ENCODE results near the gene SLC44A1.

SLC44A1 gene

DNA sequence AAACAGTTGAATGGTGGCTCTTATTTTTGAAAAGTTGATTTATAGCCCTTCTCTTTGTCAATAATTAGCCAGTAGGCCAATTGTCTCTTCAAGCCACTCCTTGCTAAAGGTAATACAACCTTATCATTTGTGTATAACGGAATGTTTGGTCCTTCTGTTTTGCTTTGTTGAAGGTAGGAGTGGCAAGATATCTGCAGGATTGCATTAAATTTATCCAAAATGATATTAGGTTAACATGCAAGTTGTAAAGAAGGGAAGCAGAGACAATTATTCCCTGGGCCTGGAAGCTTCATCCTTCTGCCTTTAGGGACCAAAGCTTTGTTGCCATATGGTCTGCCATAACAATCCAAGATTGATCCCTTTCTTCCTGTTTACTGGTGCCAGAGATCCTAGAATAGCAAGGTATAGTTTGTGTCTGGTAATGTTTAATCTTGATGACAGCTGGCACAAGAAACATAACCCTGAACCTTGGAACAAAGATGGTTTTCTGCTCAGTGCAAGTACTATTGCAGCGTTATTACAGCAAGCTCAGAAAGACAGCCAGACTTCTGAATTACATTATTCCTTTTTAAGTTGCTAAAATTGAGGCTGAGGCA, 187.9 kb downstream of the SLC44A1 start:
- DNase-seq (ENCODE audit: low spot score), result no peak

DNA sequence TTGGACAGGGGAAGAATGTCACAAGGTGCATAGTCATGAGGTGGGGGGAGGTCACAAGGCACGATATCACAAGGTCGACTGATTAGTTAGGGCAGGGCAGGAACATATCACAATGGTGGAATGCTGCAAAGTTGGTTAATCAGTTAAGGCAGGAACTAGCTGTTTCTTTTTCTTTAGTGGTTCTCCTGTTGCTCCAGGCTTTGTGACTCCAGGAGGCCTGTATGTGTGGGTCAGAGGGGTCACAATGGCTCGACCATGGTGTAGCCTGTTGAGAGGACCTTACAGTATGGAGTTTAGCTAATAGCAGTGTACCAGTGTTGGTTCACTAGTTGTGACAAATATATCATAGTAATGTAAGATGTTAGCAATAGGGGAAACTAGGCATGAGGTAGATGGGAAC, 191.0 kb downstream of the SLC44A1 start:
- no peak for DNase-seq (ENCODE audit: low spot score)

DNA sequence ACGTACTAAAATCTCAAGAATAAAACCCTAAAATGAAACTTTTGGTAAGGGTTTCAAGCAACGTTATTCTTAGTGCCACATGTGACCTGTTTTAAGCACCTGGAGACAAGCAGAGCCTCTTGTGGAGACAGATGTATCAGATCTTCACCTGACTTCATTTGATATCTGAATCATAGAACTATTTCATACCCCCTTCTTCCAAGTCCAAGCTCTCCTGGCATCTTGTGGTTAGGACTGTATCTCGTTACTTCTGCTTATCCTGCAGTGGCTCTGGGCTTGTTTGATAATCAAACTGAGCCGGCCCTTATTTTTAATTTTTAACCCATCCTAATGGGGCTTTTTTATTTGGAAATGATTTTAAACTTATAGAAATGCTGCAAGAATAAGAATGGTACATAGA, 192.3 kb downstream of the SLC44A1 start:
- DNase-seq (ENCODE audit: low spot score), result no peak

DNA sequence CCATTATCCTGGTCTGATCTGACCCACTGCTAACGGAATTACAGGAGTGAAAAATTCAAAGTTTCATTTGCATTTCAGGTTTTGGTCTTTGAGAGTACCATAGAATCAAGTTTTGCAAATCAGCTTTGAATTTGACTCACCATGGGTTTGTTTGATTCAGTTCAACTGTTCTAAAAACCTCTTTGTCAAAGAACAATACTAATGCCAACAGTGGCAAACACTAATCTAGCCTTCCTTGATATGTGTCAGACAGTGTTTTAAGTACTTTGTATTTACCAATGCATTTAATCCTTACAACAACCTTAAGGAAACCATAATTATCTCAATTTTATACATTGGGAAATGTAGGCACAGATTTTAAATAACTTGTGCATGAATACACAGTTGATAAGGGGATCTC, 193.3 kb downstream of the SLC44A1 start:
- DNase-seq (ENCODE audit: low spot score), result no peak

DNA sequence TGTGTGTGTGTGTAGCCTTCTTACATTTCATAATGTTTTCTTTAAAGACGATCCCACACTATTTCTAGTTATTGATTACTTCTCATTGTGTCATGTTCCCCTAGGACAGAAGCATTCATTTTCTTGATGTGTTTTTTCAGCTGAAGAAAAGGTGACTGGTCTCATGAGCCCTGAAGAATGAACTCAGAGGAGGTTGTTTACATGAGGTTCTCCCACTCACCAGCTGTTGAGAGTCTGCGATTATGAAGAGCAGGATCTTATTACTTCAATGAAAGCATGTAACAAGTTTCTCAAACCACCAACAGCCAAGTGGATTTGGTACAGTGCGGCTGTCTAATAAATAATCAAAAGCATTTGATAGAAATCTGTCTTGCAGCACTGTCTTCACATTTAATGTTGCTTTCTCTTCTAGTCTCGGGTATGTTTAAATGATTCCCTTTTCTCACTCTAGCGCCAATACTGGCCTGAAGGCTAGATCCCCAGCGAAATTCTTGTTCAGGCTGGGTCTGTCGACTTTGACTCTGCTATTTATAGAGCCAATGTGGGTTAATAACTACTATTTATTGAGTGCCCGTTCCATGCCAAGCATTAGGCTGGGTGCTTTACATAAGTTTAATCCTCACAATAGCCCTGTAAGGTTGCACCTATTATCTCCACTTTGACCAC, 193.8 kb downstream of the SLC44A1 start:
- DNase-seq (ENCODE audit: low spot score), result no peak

DNA sequence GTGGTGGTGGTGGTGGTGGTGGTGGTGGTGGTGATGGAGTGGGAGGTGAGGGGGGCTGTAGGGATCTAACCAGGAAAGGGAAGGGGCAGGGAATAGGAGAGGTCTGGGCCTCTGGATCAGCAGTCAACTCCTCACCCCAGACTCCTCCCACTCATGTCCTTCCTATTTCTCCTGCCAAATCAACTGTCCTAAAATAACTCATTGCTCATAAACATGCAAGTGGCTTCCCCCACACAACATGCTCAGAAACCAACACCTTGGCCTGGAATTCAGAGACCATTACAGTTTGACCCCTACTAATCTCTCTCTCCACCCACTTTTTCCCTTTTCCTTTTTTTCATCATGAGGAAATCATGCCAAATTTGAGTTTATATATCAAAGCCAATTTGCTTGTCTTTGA, 195.0 kb downstream of the SLC44A1 start:
- DNase-seq (ENCODE audit: low spot score), result no peak

DNA sequence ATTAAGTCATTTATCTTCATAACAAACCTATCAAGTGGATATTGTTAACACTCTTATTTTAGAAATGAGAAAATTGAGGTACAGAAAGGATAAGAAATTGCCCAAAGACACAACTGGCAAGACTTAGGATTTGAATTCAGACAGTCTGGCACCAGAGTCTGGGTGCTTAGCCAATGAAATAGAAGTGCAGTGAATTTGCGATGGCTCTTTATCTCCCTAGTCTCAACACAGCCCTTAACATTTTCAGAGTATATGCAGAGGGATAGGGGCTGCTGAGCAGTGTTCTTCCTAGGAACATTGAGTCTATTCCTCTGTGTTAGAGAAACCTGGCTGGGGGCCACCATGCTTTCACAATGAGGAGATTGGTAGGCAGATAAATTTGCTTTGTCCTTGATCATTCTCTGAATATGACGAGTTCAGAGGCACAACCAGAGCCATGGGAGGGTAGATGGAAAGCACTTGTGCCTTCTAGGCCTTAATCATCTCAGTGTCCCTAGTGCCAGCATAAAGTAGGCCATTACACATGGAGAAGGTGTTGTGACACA, 197.2 kb downstream of the SLC44A1 start:
- DNase-seq (ENCODE audit: low spot score), result no peak

DNA sequence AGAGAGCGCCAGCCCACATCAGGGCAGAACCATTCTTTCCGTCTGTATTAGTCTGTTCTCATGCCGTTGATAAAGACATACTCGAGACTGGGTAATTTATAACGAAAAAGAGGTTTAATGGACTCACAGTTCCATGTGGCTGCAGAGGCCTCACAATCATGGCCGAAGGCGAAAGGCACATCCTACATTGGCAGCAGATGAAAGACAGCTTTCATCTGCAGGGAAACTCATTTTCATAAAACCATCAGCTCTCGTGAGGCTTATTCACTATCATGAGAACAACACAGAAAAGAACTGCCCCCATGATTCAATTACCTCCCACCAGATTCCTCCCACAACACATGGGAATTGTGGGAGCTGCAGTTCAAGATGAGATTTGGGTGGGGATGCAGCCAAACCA, 198.7 kb downstream of the SLC44A1 start:
- DNase-seq (ENCODE audit: low spot score), result peak; percentile 36

DNA sequence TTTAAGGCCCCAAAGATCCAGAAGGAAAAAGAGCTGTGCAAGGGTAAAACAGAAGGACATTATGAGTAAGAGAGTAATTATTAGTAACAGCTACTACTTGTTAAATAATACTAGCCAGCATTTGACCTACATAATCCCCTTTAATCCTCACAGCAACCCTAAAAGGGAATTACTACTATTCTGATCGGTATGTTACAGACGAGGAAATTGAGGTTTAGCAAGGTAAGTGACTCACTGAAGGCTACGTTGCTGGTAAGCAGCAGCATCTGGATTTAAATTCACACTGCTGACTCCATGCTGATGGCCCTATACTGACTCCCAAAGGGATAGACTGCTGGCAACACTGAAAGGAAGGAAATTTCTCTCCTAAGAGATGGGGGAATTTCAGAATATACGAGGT, 199.7 kb downstream of the SLC44A1 start:
- DNase-seq (ENCODE audit: low spot score), result no peak

DNA sequence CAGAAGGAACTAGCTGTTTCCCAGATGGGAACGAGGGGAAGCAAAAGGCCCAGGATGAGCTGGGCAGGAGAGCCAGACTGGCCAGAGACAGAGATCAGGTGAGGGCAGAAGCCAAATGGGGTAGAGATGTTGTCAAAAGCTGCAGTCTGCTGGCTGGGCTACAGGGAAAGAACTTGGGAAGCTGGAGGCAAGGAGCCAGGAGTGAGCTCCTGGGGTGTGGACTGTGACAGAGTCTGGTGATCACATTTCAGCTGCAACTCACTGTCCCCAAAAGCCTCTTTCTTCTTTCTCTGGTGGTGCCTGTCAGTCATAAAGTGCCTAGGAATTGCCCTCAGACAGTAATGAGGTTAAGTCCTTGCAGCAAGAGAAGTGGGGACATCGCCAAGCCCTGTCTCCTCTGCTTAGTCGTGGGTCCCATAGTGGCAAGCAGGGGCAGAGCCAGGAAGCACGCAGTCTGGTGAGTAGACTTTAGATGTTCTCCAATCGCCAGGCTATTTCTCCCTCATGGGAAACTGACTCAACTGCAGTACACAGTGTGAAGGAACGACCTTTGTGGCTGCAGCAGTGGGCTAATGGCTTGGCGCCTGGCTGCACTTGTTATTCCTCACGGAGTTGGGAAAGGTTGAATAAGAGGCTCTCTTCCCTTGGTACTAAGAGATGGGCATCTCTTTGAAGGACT, 200.9 kb downstream of the SLC44A1 start:
- peak; percentile 24 for DNase-seq (ENCODE audit: low spot score)

DNA sequence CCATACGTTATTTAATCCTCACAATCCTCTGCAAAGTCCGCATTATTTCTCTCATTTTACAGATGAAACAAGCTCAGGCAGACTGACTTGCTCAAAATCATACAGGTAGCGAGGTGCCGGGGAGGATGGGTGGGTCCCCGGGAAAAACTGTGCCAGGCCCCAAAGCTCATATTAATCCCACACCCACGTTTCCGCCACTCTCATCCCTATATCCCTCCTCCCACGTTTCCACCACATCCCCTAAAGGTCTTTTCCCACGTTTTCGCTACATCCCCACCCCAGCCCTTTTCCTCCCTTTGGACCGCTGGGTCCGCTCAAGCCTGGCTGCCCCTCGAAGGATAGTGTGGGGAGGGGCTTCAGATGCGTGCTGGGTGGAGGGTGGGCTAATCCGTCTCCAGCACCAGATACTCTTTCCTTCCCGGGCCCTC, 202.9 kb downstream of the SLC44A1 start:
- no peak for DNase-seq (ENCODE audit: low spot score)

DNA sequence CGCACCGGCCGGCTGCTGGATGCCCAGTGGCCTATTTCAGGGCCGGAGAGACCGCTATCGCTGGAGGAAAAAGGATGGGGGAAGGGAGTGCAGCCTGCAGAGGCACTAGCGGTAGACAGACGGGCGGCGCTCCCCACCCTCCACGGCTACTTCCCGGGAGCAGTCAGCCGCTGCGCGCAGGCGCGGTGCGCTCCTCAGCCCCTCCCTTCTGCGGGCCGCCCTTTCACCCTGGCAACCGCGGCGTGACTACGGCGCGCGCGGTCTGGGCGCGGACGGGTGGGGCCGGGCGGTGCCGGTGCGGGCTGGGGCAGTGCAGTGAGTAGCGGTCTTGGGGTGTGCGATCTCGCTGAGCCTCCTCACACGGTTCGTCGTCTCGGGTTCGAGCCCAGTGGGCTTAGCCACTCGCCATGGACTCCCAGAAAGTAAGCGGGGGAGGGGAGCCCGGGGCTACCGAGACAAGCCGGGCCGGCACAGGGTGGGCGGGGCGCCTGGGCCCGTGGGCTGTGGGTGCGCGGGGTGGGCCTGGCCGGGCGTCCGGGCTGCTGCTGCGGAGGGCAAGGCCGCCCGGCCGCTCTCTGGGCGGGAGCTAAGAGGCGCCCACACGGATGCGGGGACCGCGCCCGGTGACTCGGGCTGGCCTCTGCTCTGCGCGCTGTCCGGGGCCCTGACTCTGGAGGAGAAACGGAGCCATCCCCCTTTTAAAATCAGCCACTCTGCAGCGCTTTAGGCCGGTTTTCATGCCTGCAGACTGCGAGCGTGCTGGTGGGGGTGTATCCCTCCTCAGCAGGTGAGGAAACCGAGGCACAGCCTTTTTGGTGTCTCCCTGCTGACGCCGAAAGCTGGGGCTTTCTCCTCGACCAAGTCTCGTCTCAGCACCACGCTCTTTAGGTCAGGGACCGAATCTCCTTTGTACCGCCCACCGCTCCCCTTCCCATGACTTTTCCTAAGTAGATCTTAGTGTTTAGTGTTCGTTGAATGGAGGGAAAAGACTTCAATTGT, 203.7 kb downstream of the SLC44A1 start, which contains the start of gene FSD1L:
TSS of gene FSD1L (plus strand) at position 221 of the 999 bp plus-strand sequence. CDS start at position 408, 187 bp downstream.
- DNase-seq (ENCODE audit: low spot score), result peak; percentile 96

DNA sequence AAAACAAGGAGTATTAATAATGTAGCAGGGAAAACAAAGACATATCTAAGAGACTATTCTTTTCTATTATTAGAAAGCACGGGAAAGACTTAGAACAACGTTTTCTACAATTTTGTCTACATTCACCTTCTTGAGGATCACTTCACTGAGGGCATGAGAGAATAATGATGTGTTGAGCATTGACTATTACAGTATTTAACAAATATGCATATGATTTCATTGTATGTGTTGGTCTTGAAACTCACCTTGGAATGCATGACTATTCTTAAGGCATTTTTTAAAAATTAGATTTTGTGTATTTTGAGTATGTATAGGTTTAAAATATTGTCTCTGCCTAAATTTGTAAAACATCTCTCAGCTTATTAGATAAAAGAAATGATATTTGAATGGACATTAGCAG, 204.6 kb downstream of the SLC44A1 start:
- DNase-seq (ENCODE audit: low spot score), result no peak

DNA sequence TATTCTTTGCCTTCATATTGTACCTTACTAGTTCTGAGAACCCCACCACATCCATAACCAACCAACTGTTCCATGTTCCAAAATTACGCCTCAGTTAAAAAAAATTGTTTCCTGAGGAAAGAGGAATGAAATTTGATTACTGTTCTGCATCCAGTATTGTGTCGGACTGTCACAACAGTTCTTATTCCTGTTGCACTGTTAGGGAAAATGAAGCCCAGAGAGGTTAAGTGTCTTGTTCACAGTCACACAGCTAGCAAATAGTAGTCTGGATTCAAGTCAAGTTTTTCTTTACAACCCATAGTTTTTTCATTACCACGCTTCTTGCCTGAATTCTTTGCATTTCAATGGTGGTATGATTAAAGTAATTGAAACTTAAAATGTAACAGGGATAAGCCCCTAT, 207.7 kb downstream of the SLC44A1 start:
- DNase-seq (ENCODE audit: low spot score), result no peak

DNA sequence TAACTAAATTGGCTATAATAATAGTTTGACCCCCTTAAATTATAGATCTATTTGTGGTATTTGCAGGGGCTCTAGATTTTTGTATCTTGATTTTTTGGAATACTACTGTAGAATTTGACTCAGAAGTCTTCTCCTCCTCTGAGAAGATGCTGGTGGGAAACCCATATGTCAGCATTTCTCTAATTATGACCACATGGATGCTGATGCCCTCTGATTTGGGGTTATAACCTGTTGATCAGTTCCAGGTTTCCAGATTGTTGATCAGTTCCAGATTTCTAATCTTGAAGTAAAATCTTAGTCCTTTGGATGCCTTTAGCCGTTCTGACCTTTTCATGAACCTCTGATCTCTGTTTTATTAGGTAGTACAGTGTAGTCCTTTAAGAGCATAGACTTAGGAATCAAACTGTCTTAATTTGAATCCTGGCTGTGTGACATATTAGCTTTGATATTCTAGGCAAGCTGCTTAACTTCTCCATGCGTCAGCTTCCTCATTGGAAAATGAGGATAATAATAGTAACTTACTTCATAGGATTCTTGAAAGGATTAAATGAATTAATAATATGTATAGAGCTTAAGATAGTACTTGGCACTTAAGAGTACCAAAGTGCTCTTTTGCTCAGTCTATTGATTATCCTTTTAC, 211.5 kb downstream of the SLC44A1 start:
- no peak for DNase-seq (ENCODE audit: low spot score)

DNA sequence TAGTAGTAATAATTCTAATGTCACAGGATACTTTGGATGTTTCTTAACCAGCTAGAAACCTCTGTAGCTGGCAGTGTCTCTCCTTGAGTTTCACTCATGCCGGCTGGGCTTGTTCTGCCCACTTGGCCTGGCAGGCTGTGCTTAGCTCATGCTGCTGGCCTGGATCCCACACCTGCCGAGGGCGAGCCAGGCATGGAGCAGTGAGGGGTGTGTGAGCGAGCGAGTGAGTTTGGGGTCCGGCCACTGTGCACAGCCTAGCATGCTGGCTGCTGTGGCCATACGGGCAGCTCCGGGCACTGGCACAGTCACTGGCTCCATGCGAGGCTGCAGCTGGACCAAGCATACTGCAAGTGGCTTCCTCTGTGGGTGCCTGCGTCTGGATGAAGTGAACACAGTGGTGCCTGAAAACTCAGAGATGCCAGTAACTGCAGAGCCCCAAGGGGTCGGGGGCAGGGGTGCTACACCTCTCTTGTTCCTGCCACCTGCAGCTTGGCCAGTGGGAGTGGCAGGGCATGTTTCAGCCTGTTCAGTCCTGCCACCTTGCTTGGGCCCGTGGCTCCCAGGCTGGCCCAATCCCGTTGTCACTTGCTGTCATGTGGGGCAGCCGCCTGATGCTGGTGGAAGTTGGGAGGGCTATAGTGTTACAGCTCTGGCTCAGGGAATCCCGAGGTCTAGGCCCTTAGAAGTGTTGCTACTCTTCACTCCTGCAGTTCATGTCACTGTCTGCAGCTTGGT, 213.3 kb downstream of the SLC44A1 start:
- peak; percentile 32 for DNase-seq (ENCODE audit: low spot score)

DNA sequence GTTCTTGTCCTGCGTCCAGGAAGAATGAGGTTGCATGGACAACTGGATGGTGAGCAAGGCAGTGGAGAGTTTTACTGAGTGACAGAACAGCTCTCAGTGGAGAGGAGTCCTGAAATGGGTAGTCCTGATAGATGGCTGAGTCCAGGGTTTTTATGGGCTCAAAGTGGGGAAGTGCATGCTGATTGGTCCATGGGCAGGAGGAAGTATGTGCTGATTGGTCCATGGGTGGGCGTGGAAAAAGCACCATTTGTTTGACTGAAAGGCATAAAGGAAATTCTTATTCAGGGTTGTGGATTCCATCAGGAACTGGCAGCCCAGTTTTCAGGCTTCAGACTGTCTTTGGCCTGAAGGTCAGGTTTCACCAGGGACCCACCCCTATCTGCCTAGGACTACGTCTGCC, 214.0 kb downstream of the SLC44A1 start:
- DNase-seq (ENCODE audit: low spot score), result no peak

DNA sequence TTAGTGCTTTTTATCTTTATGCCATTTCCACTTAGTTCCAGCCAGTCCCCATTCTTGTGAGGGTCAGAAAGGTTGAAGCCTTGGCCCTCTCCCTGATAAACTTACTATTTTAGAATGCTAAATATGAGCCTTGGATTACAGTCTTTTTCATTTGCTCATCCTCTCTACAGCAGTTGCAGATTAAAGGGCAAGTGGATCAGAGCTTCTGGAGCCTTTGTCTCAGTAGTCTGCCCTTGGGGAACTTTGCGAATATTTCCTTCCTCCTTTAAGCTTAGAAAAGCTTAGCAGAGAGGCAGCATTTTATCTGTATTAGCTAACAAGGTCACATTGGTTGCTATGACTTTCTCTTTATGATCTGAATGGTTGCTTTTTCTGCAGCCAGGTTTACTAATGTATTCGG, 214.9 kb downstream of the SLC44A1 start:
- no peak for DNase-seq (ENCODE audit: low spot score)

DNA sequence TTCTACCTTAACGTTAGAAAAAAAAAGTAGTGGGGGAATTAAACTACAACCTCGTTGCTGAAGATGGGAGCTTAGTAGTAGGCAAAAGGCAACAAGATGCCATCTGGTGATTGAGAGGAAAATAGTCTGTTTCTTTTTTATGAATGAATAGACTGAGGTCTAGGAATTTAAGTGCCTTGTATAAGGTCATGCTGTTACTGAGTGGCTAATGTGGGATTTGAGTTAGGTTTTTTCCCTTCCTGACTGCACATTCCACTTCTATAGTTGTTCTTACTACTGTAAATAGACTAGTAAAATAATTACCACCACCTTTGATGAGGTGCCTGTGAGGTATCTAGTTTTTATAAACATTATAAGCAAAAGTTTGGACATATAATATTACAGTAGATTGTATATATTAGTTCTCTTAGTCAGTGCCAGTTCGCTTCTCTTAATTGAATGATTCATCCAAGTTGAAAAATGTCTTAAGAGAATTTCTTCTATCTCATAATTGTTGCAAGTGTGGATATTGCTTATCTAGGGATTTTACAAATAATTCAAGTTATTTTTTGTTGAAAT, 222.5 kb downstream of the SLC44A1 start:
- DNase-seq (ENCODE audit: low spot score), result no peak

DNA sequence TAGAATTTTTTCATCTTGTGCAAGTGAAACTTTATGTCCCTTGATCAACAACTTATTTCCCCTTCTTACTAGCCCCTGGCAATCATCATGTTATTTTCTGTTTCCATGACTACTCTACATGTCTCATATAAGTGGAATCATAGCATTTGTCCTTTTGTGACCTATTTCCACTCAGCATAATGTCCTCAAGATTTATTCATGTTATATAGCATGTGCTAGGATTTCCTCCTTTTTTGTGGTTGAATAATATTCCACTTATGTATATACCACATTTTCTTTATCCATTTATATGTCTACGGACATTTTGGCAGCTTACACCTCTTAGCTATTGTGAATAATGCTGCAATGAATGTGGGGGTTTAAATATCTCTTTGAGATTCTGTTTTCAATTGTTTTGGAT, 224.4 kb downstream of the SLC44A1 start:
- DNase-seq (ENCODE audit: low spot score), result no peak

Measured in Ammon's horn (tissue), 1 donor.